CD4-positive, alpha-beta T cell treated with Interleukin-10 for 1 hour (primary cell): ENCODE measurements around the gene TMEM121.
A peak's percentile ranks its signal among the peaks of the same experiment; 100 is the strongest.

Experiments
- DNase-seq: peaks from one replicate; pipeline ENCODE4 v3.0.0-alpha.2; 2020

Gene TMEM121

GRCh38 chr14:105525861-105526775, at the start of gene TMEM121:
Gene TMEM121, plus strand, starts transcription at chr14:105526583. Its CDS starts 2,252 bp downstream, at chr14:105528835.
- DNase-seq, result peak; percentile 57

GRCh38 chr14:105476831-105477659, 49.3 kb upstream of the TMEM121 start:
- no peak for DNase-seq

- DNase-seq, result peak; percentile 86
Observed at GRCh38 chr14:105477660-105478397, 48.6 kb upstream of the TMEM121 start.

- peak; percentile 55 for DNase-seq
Observed at GRCh38 chr14:105478398-105479251, 47.8 kb upstream of the TMEM121 start.

GRCh38 chr14:105479431-105480158, 46.8 kb upstream of the TMEM121 start:
- peak; percentile 23 for DNase-seq

- DNase-seq, result no peak
Observed at GRCh38 chr14:105480199-105480746, 46.1 kb upstream of the TMEM121 start.

GRCh38 chr14:105480807-105481801, 45.3 kb upstream of the TMEM121 start:
- DNase-seq, result peak; percentile 94

- DNase-seq, result peak; percentile 99
Observed at GRCh38 chr14:105481886-105482457, 44.4 kb upstream of the TMEM121 start.

GRCh38 chr14:105482486-105483110, 43.8 kb upstream of the TMEM121 start:
- DNase-seq, result no peak

- DNase-seq, result no peak
Observed at GRCh38 chr14:105483300-105484068, 42.9 kb upstream of the TMEM121 start.

- DNase-seq, result peak; percentile 83
Observed at GRCh38 chr14:105484069-105484996, 42.0 kb upstream of the TMEM121 start.

GRCh38 chr14:105484997-105485393, 41.4 kb upstream of the TMEM121 start:
- DNase-seq, result no peak

GRCh38 chr14:105485739-105486162, 40.6 kb upstream of the TMEM121 start:
- peak; percentile 83 for DNase-seq

- peak; percentile 28 for DNase-seq
Observed at GRCh38 chr14:105486163-105486973, 40.0 kb upstream of the TMEM121 start, which contains the start of gene CRIP1. Gene CRIP1, plus strand, starts transcription at chr14:105486886. Its CDS starts 374 bp downstream, at chr14:105487260.

GRCh38 chr14:105486974-105487448, 39.4 kb upstream of the TMEM121 start:
- peak; percentile 86 for DNase-seq
